Neural progenitor cell (in vitro differentiated cells): Measurements from ENCODE around the gene CD2AP.

Experiments used
- EZH2 ChIP-seq: fragments of 200-600 bp; sonication (generic); IDR thresholded peaks from 2 replicates; pipeline ENCODE4 v1.6.1; 2017; ENCODE audit warnings: antibody characterized with exemption, mild to moderate bottlenecking, moderate library complexity
- EZH2phosphoT487 ChIP-seq: fragments of 200-600 bp; sonication (generic); IDR thresholded peaks from 2 replicates; pipeline ENCODE4 v1.6.1; 2017; ENCODE audit warnings: antibody characterized with exemption
- TF ChIP-seq, protein P1 (sequence below): fragments of 200-600 bp; sonication (generic); IDR thresholded peaks from 2 replicates; pipeline ENCODE4 v1.5.1; 2017; ENCODE audit warnings: antibody characterized with exemption, mild to moderate bottlenecking

DNA sequence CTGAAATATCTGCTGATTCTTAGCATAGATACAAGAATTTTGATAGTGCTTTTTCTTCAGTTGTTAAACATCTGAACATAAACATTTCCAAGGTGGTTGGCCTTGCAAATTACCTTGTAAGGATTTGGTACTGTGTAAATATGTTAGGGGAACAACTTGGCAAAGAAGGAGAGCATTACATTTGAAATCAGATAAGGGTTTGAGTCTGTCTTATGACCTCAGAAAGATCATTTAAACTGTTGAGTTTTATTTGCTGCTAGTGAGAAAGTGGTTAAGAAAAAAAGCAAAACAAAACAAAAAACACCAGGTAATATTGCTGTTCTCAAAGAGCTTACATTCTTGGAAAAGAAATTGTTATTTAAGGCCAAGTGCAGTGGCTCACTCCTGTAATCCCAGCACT, 56.5 kb downstream of the CD2AP start:
- TF ChIP-seq EZH2 (no peak), EZH2phosphoT487 (no peak)
- TF ChIP-seq, protein P1, sequence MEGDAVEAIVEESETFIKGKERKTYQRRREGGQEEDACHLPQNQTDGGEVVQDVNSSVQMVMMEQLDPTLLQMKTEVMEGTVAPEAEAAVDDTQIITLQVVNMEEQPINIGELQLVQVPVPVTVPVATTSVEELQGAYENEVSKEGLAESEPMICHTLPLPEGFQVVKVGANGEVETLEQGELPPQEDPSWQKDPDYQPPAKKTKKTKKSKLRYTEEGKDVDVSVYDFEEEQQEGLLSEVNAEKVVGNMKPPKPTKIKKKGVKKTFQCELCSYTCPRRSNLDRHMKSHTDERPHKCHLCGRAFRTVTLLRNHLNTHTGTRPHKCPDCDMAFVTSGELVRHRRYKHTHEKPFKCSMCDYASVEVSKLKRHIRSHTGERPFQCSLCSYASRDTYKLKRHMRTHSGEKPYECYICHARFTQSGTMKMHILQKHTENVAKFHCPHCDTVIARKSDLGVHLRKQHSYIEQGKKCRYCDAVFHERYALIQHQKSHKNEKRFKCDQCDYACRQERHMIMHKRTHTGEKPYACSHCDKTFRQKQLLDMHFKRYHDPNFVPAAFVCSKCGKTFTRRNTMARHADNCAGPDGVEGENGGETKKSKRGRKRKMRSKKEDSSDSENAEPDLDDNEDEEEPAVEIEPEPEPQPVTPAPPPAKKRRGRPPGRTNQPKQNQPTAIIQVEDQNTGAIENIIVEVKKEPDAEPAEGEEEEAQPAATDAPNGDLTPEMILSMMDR = no peak
